Uterus (tissue), 4 donors: ENCODE results near the gene PTGIS. TPM values are rescaled to one million over a fixed set of nuclear protein-coding genes. Genes with fewer than 3 reads are reported as not detected.

Experiments used
- DNase-seq, 2 donors: peaks; one replicate each; pipeline ENCODE4 v3.0.0-alpha.2; 2019 to 2020
- H3K27ac ChIP-seq, 2 donors: fragments of 200-600 bp; sonication (generic); 1 replicate in 1 of 2; 2 replicates in 1 of 2; pipeline ENCODE4 v1.5.1; 2016 to 2018
- H3K27me3 ChIP-seq, 2 donors: fragments of 200-600 bp; sonication (generic); one replicate each; pipeline ENCODE4 v1.5.1; 2018 to 2019; ENCODE audit warnings: control low read depth in 1 of 2
- H3K36me3 ChIP-seq, 2 donors: fragments of 200-600 bp; sonication (generic); one replicate each; pipeline ENCODE4 v1.5.1; 2019; ENCODE audit warnings: control low read depth in 1 of 2
- H3K4me1 ChIP-seq, 2 donors: fragments of 200-600 bp; sonication (generic); one replicate each; pipeline ENCODE4 v1.5.1; 2018 to 2019; ENCODE audit warnings: control low read depth in 1 of 2
- H3K4me3 ChIP-seq, 2 donors: fragments of 200-600 bp; sonication (generic); 1 replicate in 1 of 2; 2 replicates in 1 of 2; pipeline ENCODE4 v1.5.1; 2018 to 2019; ENCODE audit warnings: mild to moderate bottlenecking in 1 of 2
- H3K9me3 ChIP-seq, 2 donors: fragments of 200-600 bp; sonication (generic); one replicate each; pipeline ENCODE4 v1.5.1; 2019; ENCODE audit warnings: control low read depth in 1 of 2
- POLR2A ChIP-seq, 2 donors: fragments of 450-650 bp; IDR thresholded peaks; one replicate each; pipeline ENCODE4 v1.6.1; 2016; ENCODE audit warnings: antibody characterized with exemption in 2 of 2, mild to moderate bottlenecking in 1 of 2, moderate library complexity in 1 of 2
- intact Hi-C: fragments of 100-400 bp; cut with DNase I; formaldehyde crosslinking; loops from one replicate; pipeline ENCODE4 v1.15.1; 2023; ENCODE audit warnings: low total_unique reads
- total RNA-seq, 4 donors: library from RNA; depleted of rRNA in 3 of 4; stranded (reverse); fragments of >200 nt in 3 of 4; gene quantifications; one replicate each; pipeline versions ENCODE4 v1.1.0 to v1.2.4, GENCODE V29; 2014 to 2023
- TF ChIP-seq, protein P1 (sequence below), 4 experiments: fragments of 200-600 bp in 2 of 4; fragments of 450-650 bp in 2 of 4; sonication (generic) in 2 of 4; IDR thresholded peaks; one replicate each; pipeline ENCODE4 v1.5.1; 2016 to 2019; ENCODE audit warnings: antibody characterized with exemption in 4 of 4, mild to moderate bottlenecking in 2 of 4, moderate library complexity in 1 of 4
- donor health status: DM: yes; HTN: yes; CAD: no.

Gene PTGIS
- total RNA-seq, 4 donors from 2014 or later: 64.7 to 460 (median 140) TPM

GRCh38 chr20:49597825-49598395 lies 30.0 kb upstream of the PTGIS start:
- TF ChIP-seq, protein P1, sequence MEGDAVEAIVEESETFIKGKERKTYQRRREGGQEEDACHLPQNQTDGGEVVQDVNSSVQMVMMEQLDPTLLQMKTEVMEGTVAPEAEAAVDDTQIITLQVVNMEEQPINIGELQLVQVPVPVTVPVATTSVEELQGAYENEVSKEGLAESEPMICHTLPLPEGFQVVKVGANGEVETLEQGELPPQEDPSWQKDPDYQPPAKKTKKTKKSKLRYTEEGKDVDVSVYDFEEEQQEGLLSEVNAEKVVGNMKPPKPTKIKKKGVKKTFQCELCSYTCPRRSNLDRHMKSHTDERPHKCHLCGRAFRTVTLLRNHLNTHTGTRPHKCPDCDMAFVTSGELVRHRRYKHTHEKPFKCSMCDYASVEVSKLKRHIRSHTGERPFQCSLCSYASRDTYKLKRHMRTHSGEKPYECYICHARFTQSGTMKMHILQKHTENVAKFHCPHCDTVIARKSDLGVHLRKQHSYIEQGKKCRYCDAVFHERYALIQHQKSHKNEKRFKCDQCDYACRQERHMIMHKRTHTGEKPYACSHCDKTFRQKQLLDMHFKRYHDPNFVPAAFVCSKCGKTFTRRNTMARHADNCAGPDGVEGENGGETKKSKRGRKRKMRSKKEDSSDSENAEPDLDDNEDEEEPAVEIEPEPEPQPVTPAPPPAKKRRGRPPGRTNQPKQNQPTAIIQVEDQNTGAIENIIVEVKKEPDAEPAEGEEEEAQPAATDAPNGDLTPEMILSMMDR (IDR thresholded peaks at IDR 0.05): no peak
- no peak for TF ChIP-seq POLR2A (IDR thresholded peaks at IDR 0.05)
- no peak overlapping the region for H3K27ac ChIP-seq
- intact Hi-C loops: no loop called here
- H3K27me3 ChIP-seq: no peaks in the 10 kb centered on the region
- H3K36me3 ChIP-seq: no peaks in the 10 kb centered on the region
- no peak overlapping the region for H3K4me3 ChIP-seq
- H3K9me3 ChIP-seq: no peaks in the 10 kb centered on the region
- DNase-seq: no peak
- H3K4me1 ChIP-seq: no peaks in the 10 kb centered on the region

- Histone ChIP-seq H3K9me3 (no peaks in the 10 kb centered on the region), H3K4me3 (no peak overlapping the region), H3K27ac (peak overlapping the region; percentile 95 to 98), H3K36me3 (no peaks in the 10 kb centered on the region), H3K27me3 (no peaks in the 10 kb centered on the region), H3K4me1 (peaks cover 0 to under 1% of the 10 kb centered on the region in 2 donors)
- TF ChIP-seq POLR2A (IDR thresholded peaks at IDR 0.05): no peak
- TF ChIP-seq, protein P1 (IDR thresholded peaks at IDR 0.05): no peak
- intact Hi-C loops: no loop called here
- peak; percentile 64 to 71 for DNase-seq
Measured at GRCh38 chr20:49595811-49596561, 28.0 kb upstream of the PTGIS start.

GRCh38 chr20:49595346-49595745 lies 27.4 kb upstream of the PTGIS start:
- no peak for DNase-seq
- Histone ChIP-seq H3K27me3 (no peaks in the 10 kb centered on the region), H3K9me3 (no peaks in the 10 kb centered on the region), H3K36me3 (no peaks in the 10 kb centered on the region), H3K4me1 (peaks cover 0 to 7% of the 10 kb centered on the region in 2 donors), H3K27ac (peak overlapping the region; percentile 95 to 98), H3K4me3 (no peak overlapping the region)
- intact Hi-C loops: no loop called here
- TF ChIP-seq POLR2A (IDR thresholded peaks at IDR 0.05): no peak
- TF ChIP-seq, protein P1 (IDR thresholded peaks at IDR 0.05): no peak

DNA sequence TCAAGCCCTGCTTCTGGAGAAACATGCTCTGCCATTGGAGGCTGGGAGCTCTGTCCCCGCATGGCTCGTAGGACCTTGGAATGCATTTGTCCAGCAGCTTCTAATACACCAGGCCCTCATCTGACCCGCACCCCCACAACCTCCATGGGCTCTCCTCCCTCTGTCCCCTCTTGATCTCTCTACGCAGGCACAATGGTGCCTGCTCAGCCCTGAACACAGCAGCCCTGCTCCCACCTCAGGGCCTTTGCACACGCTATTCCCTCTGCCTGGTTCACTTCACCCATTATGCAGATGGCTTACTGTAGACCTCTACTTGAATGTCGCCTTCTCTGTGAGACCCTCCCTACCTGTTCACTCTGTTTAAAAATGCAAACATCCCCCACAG lies 27.0 kb upstream of the PTGIS start:
- intact Hi-C loops: no loop called here

More for the DNA sequence above, 27.0 kb upstream of the PTGIS start:
- Histone ChIP-seq H3K4me1 (peaks cover 0 to 12% of the 10 kb centered on the region in 2 donors), H3K27ac (peak overlapping the region; percentile 95 to 98), H3K4me3 (no peak overlapping the region), H3K36me3 (no peaks in the 10 kb centered on the region), H3K9me3 (no peaks in the 10 kb centered on the region), H3K27me3 (no peaks in the 10 kb centered on the region)
- DNase-seq: no peak
- TF ChIP-seq, protein P1 (IDR thresholded peaks at IDR 0.05): no peak
